IMR-90 (cell line): ENCODE results near the gene ACP2.

ENCODE experiments used
- FOS ChIP-seq: fragments of 150-350 bp; IDR thresholded peaks from 2 replicates; pipeline ENCODE4 v1.6.1; 2016; ENCODE audit warnings: low read depth, low read length
- MAZ ChIP-seq: IDR thresholded peaks from 2 replicates; pipeline ENCODE4 v1.6.1; 2012; ENCODE audit warnings: low read depth, mild to moderate bottlenecking, low read length, improper control_type of control experiment, moderate library complexity, borderline replicate concordance
- POLR2A ChIP-seq: IDR thresholded peaks from 2 replicates; pipeline ENCODE4 v1.6.1; 2012; ENCODE audit warnings: mild to moderate bottlenecking, low read depth, low read length
- TF ChIP-seq, protein P1 (sequence below): conservative IDR thresholded peaks from 2 replicates; pipeline ENCODE4 v1.5.1; 2012; ENCODE audit warnings: mild to moderate bottlenecking, low read depth, low read length, improper control_type of control experiment
- TF ChIP-seq, protein P2 (sequence below): fragments of 150-350 bp; IDR thresholded peaks from 2 replicates; pipeline ENCODE4 v1.6.1; 2017; ENCODE audit warnings: mild to moderate bottlenecking, antibody characterized with exemption, low read length, low read depth
- TF ChIP-seq, protein P3 (sequence below): fragments of 150-350 bp; IDR thresholded peaks from 2 replicates; pipeline ENCODE4 v1.6.1; 2016; ENCODE audit warnings: low read depth, mild to moderate bottlenecking, low read length, moderate library complexity, borderline replicate concordance

DNA sequence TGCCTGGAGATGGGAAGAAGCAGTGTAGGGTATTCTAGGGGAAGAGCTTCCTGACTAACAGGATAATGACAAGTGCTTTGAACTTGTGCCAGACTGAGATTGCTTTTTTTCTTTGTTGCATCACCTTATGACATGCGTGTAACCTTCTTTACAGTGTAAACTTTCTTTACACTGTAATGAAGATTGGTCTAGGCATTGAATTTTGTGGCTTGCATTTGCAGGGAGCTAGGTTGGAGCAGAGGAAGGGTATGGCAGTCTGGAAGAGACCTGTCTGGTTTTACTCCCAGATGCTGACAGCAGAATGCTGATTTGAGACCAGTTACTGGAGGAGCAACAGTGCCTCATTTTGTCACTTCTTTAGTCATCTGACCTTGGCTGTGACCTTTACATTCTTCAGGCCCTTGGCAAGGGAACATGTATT lies 28.2 kb downstream of the ACP2 start:
- TF ChIP-seq, protein P1, sequence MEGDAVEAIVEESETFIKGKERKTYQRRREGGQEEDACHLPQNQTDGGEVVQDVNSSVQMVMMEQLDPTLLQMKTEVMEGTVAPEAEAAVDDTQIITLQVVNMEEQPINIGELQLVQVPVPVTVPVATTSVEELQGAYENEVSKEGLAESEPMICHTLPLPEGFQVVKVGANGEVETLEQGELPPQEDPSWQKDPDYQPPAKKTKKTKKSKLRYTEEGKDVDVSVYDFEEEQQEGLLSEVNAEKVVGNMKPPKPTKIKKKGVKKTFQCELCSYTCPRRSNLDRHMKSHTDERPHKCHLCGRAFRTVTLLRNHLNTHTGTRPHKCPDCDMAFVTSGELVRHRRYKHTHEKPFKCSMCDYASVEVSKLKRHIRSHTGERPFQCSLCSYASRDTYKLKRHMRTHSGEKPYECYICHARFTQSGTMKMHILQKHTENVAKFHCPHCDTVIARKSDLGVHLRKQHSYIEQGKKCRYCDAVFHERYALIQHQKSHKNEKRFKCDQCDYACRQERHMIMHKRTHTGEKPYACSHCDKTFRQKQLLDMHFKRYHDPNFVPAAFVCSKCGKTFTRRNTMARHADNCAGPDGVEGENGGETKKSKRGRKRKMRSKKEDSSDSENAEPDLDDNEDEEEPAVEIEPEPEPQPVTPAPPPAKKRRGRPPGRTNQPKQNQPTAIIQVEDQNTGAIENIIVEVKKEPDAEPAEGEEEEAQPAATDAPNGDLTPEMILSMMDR = no peak
- TF ChIP-seq, protein P2, sequence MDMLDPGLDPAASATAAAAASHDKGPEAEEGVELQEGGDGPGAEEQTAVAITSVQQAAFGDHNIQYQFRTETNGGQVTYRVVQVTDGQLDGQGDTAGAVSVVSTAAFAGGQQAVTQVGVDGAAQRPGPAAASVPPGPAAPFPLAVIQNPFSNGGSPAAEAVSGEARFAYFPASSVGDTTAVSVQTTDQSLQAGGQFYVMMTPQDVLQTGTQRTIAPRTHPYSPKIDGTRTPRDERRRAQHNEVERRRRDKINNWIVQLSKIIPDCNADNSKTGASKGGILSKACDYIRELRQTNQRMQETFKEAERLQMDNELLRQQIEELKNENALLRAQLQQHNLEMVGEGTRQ = no peak
- TF ChIP-seq POLR2A (no peak), MAZ (no peak), FOS (no peak)
- TF ChIP-seq, protein P3, sequence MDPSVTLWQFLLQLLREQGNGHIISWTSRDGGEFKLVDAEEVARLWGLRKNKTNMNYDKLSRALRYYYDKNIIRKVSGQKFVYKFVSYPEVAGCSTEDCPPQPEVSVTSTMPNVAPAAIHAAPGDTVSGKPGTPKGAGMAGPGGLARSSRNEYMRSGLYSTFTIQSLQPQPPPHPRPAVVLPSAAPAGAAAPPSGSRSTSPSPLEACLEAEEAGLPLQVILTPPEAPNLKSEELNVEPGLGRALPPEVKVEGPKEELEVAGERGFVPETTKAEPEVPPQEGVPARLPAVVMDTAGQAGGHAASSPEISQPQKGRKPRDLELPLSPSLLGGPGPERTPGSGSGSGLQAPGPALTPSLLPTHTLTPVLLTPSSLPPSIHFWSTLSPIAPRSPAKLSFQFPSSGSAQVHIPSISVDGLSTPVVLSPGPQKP = no peak
